HCEC 1CT (cell line): ENCODE results near the gene RARRES2.
A peak's percentile ranks its signal among the peaks of the same experiment; 100 is the strongest.
"Not testable (repeated sequence)": the region's sequence is repeated elsewhere in the genome, so short reads cannot be mapped to it uniquely, and the experiment has no call there.

Experiments used
- DNase-seq: peaks from one replicate; pipeline ENCODE4 v3.0.0-alpha.2; 2017

The RARRES2 gene

GRCh38 chr7:150314639-150315239 lies 26.7 kb downstream of the RARRES2 start:
- no peak for DNase-seq

- DNase-seq: no peak
Observed at GRCh38 chr7:150313870-150314269, 27.6 kb downstream of the RARRES2 start.

GRCh38 chr7:150313367-150313809 lies 28.0 kb downstream of the RARRES2 start:
- DNase-seq: no peak

GRCh38 chr7:150312649-150313366 lies 28.6 kb downstream of the RARRES2 start:
- DNase-seq: peak; percentile 69

GRCh38 chr7:150311711-150312110 lies 29.7 kb downstream of the RARRES2 start:
- no peak for DNase-seq

GRCh38 chr7:150311146-150311545 lies 30.3 kb downstream of the RARRES2 start:
- DNase-seq: no peak

GRCh38 chr7:150308575-150308974 lies 32.9 kb downstream of the RARRES2 start:
- DNase-seq: no peak

- no peak for DNase-seq
Observed at GRCh38 chr7:150307904-150308303, 33.5 kb downstream of the RARRES2 start.

- no peak for DNase-seq
Observed at GRCh38 chr7:150307129-150307528, 34.3 kb downstream of the RARRES2 start.

- not testable (repeated sequence) for DNase-seq
Observed at GRCh38 chr7:150306377-150306776, 35.1 kb downstream of the RARRES2 start.

GRCh38 chr7:150305903-150306284 lies 35.5 kb downstream of the RARRES2 start:
- not testable (repeated sequence) for DNase-seq

GRCh38 chr7:150305259-150305902 lies 36.0 kb downstream of the RARRES2 start:
- DNase-seq: not testable (repeated sequence)

- not testable (repeated sequence) for DNase-seq
Observed at GRCh38 chr7:150304499-150305258, 36.8 kb downstream of the RARRES2 start.

- DNase-seq: peak; percentile 25
Observed at GRCh38 chr7:150302908-150303310, 38.5 kb downstream of the RARRES2 start.

- not testable (repeated sequence) for DNase-seq
Observed at GRCh38 chr7:150297978-150298377, 43.5 kb downstream of the RARRES2 start.

GRCh38 chr7:150296802-150297201 lies 44.6 kb downstream of the RARRES2 start:
- not testable (repeated sequence) for DNase-seq

- not testable (repeated sequence) for DNase-seq
Observed at GRCh38 chr7:150295614-150296013, 45.8 kb downstream of the RARRES2 start.

GRCh38 chr7:150295027-150295426 lies 46.4 kb downstream of the RARRES2 start:
- DNase-seq: not testable (repeated sequence)

- not testable (repeated sequence) for DNase-seq
Observed at GRCh38 chr7:150290317-150290716, 51.1 kb downstream of the RARRES2 start.

GRCh38 chr7:150288816-150289215 lies 52.6 kb downstream of the RARRES2 start:
- not testable (repeated sequence) for DNase-seq
